Measurements from ENCODE around the gene KRT77.

KRT77 gene

GRCh38 chr12:52692254-52692653 lies 11.1 kb downstream of the KRT77 start:
- peak; percentile 65 for DNase-seq (ENCODE audit: low spot score)

GRCh38 chr12:52691841-52692150 lies 11.5 kb downstream of the KRT77 start:
- DNase-seq (ENCODE audit: low spot score) = no peak

GRCh38 chr12:52691076-52691840 lies 12.1 kb downstream of the KRT77 start:
- no peak for DNase-seq (ENCODE audit: low spot score)

GRCh38 chr12:52690351-52691075 lies 12.8 kb downstream of the KRT77 start:
- no peak for DNase-seq (ENCODE audit: low spot score)

- no peak for DNase-seq (ENCODE audit: low spot score)
These were observed 13.4 kb downstream of the KRT77 start for GRCh38 chr12:52689936-52690335.

- no peak for DNase-seq (ENCODE audit: low spot score)
These were observed 14.1 kb downstream of the KRT77 start for GRCh38 chr12:52689239-52689638.

GRCh38 chr12:52688481-52688880 lies 14.8 kb downstream of the KRT77 start:
- no peak for DNase-seq (ENCODE audit: low spot score)

GRCh38 chr12:52687497-52688385 lies 15.6 kb downstream of the KRT77 start:
- no peak for DNase-seq (ENCODE audit: low spot score)

GRCh38 chr12:52686756-52687487 lies 16.4 kb downstream of the KRT77 start:
- DNase-seq (ENCODE audit: low spot score) = no peak

GRCh38 chr12:52686063-52686462 lies 17.3 kb downstream of the KRT77 start:
- no peak for DNase-seq (ENCODE audit: low spot score)

- DNase-seq (ENCODE audit: low spot score) = no peak
These were observed 17.9 kb downstream of the KRT77 start for GRCh38 chr12:52685406-52685890.

GRCh38 chr12:52684431-52684830 lies 18.9 kb downstream of the KRT77 start:
- no peak for DNase-seq (ENCODE audit: low spot score)

- no peak for DNase-seq (ENCODE audit: low spot score)
These were observed 19.6 kb downstream of the KRT77 start for GRCh38 chr12:52683575-52684300.

- no peak for DNase-seq (ENCODE audit: low spot score)
These were observed 20.3 kb downstream of the KRT77 start for GRCh38 chr12:52682938-52683574.

GRCh38 chr12:52682381-52682660 lies 21.0 kb downstream of the KRT77 start:
- no peak for DNase-seq (ENCODE audit: low spot score)

GRCh38 chr12:52681526-52682380 lies 21.6 kb downstream of the KRT77 start:
- DNase-seq (ENCODE audit: low spot score) = no peak

GRCh38 chr12:52680363-52680762 lies 23.0 kb downstream of the KRT77 start, which contains the start of gene KRT1:
TSS of gene KRT1 (minus strand) at chr12:52680407. CDS start at chr12:52680348, 59 bp downstream.
- DNase-seq (ENCODE audit: low spot score) = no peak

- no peak for DNase-seq (ENCODE audit: low spot score)
These were observed 23.4 kb downstream of the KRT77 start for GRCh38 chr12:52679875-52680274.

- no peak for DNase-seq (ENCODE audit: low spot score)
These were observed 25.7 kb downstream of the KRT77 start for GRCh38 chr12:52677671-52678070.

GRCh38 chr12:52677126-52677525 lies 26.2 kb downstream of the KRT77 start:
- no peak for DNase-seq (ENCODE audit: low spot score)
